ENCODE results near the gene HOXD3.

- TF ChIP-seq, protein P1, sequence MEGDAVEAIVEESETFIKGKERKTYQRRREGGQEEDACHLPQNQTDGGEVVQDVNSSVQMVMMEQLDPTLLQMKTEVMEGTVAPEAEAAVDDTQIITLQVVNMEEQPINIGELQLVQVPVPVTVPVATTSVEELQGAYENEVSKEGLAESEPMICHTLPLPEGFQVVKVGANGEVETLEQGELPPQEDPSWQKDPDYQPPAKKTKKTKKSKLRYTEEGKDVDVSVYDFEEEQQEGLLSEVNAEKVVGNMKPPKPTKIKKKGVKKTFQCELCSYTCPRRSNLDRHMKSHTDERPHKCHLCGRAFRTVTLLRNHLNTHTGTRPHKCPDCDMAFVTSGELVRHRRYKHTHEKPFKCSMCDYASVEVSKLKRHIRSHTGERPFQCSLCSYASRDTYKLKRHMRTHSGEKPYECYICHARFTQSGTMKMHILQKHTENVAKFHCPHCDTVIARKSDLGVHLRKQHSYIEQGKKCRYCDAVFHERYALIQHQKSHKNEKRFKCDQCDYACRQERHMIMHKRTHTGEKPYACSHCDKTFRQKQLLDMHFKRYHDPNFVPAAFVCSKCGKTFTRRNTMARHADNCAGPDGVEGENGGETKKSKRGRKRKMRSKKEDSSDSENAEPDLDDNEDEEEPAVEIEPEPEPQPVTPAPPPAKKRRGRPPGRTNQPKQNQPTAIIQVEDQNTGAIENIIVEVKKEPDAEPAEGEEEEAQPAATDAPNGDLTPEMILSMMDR (optimal IDR thresholded peaks at IDR 0.05 in 1 of 3, IDR thresholded peaks at IDR 0.05 in 1 of 3, conservative IDR thresholded peaks at IDR 0.05 in 1 of 3; ENCODE audit: extremely low read depth in 1 of 3, insufficient read depth in 2 of 3, low read length in 3 of 3) = no peak
- no peak for TF ChIP-seq EZH2 (IDR thresholded peaks at IDR 0.05; ENCODE audit: low read length)
Measured at GRCh38 chr2:176137906-176138305, 19.2 kb upstream of the HOXD3 start.

All from keratinocyte (primary cell).